Activated T-helper 2 cell treated with anti-CD3 and anti-CD28 coated beads, Interferon-gamma antibody, Interleukin-2, Interleukin-4, amounts not matched to agents 10 μg/mL and 5 μg/mL and 100 μg/mL, durations not matched to agents 14 hours and 24 hours and 36 hours (primary cell): Measurements from ENCODE around the gene PLEKHG3. TPM values are rescaled to one million over a fixed set of nuclear protein-coding genes. Genes with fewer than 3 reads are reported as not detected.
A peak's percentile ranks its signal among the peaks of the same experiment; 100 is the strongest.

Experiments used
- DNase-seq: peaks from one replicate; pipeline ENCODE4 v3.0.0; 2021; ENCODE audit warnings: low spot score
- H3K27ac Mint-ChIP-seq: one replicate; pipeline ENCODE4 v1.8.0; 2021; ENCODE audit warnings: mixed read lengths
- H3K27me3 Mint-ChIP-seq: one replicate; pipeline ENCODE4 v1.8.0; 2021; ENCODE audit warnings: low read depth, mixed read lengths
- H3K36me3 Mint-ChIP-seq: one replicate; pipeline ENCODE4 v1.8.0; 2021; ENCODE audit warnings: low read depth, mixed read lengths
- H3K4me1 Mint-ChIP-seq: one replicate; pipeline ENCODE4 v1.8.0; 2021; ENCODE audit warnings: low read depth, mixed read lengths
- H3K4me3 Mint-ChIP-seq: one replicate; pipeline ENCODE4 v1.8.0; 2021; ENCODE audit warnings: low read depth, mild to moderate bottlenecking, moderate library complexity, mixed read lengths
- H3K9me3 Mint-ChIP-seq: one replicate; pipeline ENCODE4 v1.8.0; 2021; ENCODE audit warnings: mixed read lengths
- intact Hi-C: fragments of 100-400 bp; cut with micrococcal nuclease; formaldehyde crosslinking; loops from one replicate; pipeline ENCODE4 v1.15.1; 2023
- total RNA-seq: library from RNA; stranded (reverse); gene quantifications from 2 replicates; pipeline ENCODE4 v1.2.3, GENCODE V29; 2022

Gene PLEKHG3
- total RNA-seq, 1 donor from 2014 or later: 1.9 TPM

DNA sequence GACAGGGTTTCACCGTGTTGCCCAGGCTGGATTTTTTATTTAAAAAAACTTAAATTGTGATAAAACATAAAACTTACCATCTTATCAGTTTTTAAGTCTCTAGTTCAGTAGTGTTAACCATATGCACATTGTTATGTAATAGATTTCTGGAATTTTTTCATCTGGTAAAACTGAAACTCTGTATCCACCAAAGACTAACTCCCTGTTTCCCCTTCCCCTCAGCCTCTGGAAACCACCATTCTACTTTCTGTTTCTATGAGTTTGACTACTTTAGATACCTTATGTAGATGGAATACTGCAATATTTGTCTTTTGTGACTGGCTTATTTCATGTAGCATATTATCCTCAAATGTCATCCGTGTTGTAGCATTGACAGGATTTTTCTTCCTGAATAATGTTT, 12.8 kb upstream of the PLEKHG3 start:
- no peaks in the 10 kb centered on the region for H3K36me3 Mint-ChIP-seq
- H3K9me3 Mint-ChIP-seq: no peaks in the 10 kb centered on the region
- H3K4me1 Mint-ChIP-seq: peaks cover 16% of the 10 kb centered on the region
- intact Hi-C loops: no loop called here
- no peak for DNase-seq
- no peak overlapping the region for H3K27ac Mint-ChIP-seq
- no peak overlapping the region for H3K4me3 Mint-ChIP-seq
- H3K27me3 Mint-ChIP-seq: peaks cover 35% of the 10 kb centered on the region

DNA sequence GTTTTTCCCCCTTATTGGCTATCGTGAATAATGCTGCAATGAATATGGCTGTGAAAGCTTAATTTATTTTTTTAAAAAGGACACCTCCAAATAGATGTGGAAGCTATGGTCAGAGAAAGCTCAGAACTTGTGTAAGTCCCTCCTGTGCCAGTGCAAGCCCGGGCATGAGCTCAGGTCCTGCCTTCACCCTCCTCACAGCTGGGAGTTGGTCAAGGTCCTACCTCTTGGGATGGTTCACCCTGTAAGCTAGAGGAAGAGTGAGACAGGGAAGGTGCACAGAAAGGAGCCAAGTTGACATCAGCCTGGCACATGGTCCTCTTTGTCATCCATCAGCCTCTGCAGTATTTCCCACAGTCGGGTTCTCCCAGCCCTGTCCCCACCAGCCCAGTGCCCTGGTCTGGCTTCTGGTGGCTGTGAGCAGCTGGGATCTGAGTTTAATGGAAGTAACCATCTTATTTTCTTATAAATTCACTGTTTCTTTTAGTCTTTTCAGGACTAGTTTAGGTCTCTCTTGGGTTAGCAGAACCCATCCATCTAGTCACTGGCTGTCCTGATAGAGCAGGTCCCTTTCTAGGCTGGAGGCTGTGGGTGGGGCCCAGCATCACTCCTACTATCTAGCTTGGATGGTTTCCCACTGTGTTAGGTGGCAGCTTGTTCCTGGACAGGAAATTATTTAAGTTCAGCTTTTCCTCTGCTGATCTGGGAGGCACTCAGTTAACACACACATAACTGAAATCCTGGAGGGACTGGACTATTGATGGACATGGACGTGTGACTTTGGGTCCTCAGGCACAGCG, 11.8 kb upstream of the PLEKHG3 start:
- peaks cover 16% of the 10 kb centered on the region for H3K4me1 Mint-ChIP-seq
- H3K36me3 Mint-ChIP-seq: no peaks in the 10 kb centered on the region
- no peaks in the 10 kb centered on the region for H3K9me3 Mint-ChIP-seq
- H3K4me3 Mint-ChIP-seq: no peak overlapping the region
- H3K27ac Mint-ChIP-seq: no peak overlapping the region
- no peak for DNase-seq
- intact Hi-C loops: no loop called here
- peaks cover 39% of the 10 kb centered on the region for H3K27me3 Mint-ChIP-seq

DNA sequence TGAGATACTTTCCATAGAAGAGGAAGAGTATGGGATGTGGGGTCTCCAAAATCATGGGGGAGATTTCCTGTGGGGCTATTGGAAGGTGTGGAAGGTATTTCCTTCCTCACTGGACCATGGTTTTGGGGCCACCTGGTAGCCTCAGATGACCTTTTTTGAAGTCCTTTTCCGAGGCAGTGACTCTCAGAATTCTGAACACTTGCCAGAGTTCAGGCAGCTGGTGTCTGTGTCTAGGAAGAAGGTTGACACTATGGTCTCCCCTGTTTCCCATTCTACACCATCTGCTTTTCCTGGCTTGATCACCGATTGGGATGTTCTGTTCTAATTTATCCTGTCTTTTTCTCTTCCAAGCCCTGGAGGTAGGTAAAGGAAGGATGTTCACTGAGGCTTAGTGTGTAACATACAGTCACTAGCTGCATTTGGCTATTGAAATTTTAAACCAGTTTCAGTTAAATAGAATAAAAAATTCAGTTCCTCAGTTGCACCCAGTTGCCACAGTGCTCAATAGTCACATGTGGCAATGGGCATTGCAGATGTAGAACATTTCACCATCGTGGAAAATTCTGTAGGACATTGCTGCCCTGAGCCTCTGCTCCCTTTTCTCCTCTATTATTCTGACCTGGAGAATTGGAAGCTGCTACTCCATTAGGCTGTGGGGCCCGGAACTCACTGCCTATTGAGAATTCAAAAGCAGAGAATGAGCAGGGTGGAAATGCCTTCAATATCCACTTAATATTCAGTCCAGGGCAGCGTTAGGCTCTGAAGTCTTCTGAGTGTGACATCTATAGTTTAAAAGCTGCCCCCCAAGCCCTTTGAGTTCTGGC, 11.0 kb upstream of the PLEKHG3 start:
- H3K4me1 Mint-ChIP-seq: peaks cover 19% of the 10 kb centered on the region
- no peak for DNase-seq

DNA sequence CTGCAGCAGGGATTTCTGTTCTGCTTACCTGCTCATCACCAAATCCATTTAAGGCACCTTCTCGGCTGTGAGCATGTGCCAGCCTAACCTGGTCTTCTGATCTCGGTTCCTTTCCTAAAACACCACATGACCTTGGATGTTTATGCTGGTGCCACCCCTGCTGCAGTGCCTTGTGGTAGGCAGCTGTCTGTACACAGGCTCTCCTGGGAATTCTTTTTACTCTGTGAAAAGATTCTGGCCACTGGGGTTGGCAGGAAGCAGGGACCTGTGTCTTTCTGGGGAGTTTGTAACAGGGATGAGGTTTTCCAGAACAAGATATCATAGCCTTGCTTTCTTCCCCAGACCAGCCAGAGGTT, 10.4 kb upstream of the PLEKHG3 start:
- DNase-seq: no peak
- no peak overlapping the region for H3K4me3 Mint-ChIP-seq

More for the DNA sequence above, 11.0 kb upstream of the PLEKHG3 start:
- no peak overlapping the region for H3K27ac Mint-ChIP-seq
- intact Hi-C loops: no loop called here
- H3K27me3 Mint-ChIP-seq: peaks cover 43% of the 10 kb centered on the region
- no peaks in the 10 kb centered on the region for H3K36me3 Mint-ChIP-seq
- no peaks in the 10 kb centered on the region for H3K9me3 Mint-ChIP-seq
- no peak overlapping the region for H3K4me3 Mint-ChIP-seq

DNA sequence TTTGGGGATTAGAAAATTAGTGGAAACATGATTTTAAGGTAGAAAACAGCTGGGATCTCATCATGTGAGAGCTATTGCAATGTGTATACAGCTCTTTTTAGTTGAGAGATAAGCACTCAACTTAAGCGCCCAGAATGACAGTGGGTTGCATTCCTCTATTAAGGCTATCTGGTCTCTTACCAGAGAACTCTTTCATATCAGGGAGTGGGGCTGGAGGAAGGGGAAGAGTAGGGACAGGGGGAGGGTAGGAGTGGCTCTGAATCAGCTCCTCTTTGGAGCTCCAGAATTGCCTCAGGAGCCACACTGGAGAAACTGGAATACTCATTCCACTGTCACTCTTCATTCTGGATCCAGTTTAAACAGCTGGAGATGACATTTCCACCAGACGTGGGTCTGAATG, 9.2 kb upstream of the PLEKHG3 start:
- no peaks in the 10 kb centered on the region for H3K9me3 Mint-ChIP-seq
- H3K4me3 Mint-ChIP-seq: no peak overlapping the region
- peaks cover 17% of the 10 kb centered on the region for H3K4me1 Mint-ChIP-seq
- DNase-seq: no peak
- no peaks in the 10 kb centered on the region for H3K36me3 Mint-ChIP-seq
- H3K27me3 Mint-ChIP-seq: peaks cover 37% of the 10 kb centered on the region
- H3K27ac Mint-ChIP-seq: no peak overlapping the region
- intact Hi-C loops: no loop called here

More for the DNA sequence above, 10.4 kb upstream of the PLEKHG3 start:
- Mint-ChIP-seq H3K9me3 (no peaks in the 10 kb centered on the region), H3K27me3 (peaks cover 41% of the 10 kb centered on the region), H3K27ac (no peak overlapping the region), H3K36me3 (no peaks in the 10 kb centered on the region), H3K4me1 (peaks cover 18% of the 10 kb centered on the region)
- intact Hi-C loops: no loop called here

DNA sequence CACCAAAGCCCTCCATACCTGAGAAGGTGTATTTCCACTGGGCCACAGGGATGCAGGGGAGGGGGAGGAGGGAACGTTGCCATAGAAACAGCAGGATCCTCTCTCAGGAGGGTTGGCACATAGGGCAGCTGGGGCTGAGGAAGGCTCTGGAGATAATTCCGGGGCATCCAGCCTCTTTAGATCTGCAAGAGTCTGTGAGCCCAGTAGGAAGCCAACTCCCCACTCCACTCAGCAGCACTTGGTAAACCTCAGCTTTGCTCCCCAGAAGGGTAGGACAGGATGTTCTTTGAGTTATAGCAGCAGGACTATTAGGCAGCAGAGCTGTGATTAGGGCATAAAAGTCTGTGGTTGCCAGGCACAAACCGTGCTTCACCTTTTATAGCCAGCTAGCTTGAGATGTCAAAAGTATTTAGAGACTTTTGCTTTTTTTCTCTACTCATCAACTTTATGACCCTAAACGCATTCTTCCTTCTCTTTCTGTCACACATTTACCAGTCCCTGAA, 7.8 kb upstream of the PLEKHG3 start:
- peaks cover 19% of the 10 kb centered on the region for H3K4me1 Mint-ChIP-seq
- peaks cover 44% of the 10 kb centered on the region for H3K27me3 Mint-ChIP-seq
- H3K27ac Mint-ChIP-seq: no peak overlapping the region

DNA sequence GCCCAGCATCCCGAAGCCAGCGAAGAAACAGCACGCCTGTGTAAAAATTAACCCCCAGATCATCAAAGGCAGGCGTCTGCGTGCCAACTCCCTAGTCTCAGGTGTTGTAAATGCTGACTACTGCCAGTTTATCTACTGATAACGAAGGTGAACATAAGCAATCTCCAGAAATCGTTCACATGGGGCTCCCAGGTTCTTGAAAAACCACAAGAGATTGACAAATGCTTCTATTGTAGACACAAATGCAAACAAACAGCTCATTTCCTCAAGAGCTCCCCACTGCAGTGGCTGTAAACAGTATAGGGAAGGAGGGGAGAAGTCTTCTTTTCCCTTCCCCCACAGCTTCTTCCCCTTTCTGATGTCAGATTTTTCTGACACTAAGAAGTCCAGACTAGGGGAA, 5.3 kb upstream of the PLEKHG3 start:
- Mint-ChIP-seq H3K4me1 (peaks cover 30% of the 10 kb centered on the region), H3K9me3 (no peaks in the 10 kb centered on the region), H3K4me3 (no peak overlapping the region), H3K36me3 (no peaks in the 10 kb centered on the region), H3K27ac (no peak overlapping the region), H3K27me3 (peaks cover 54% of the 10 kb centered on the region)
- intact Hi-C loops: no loop called here
- peak; percentile 22 for DNase-seq

More for the DNA sequence above, 7.8 kb upstream of the PLEKHG3 start:
- intact Hi-C loops: no loop called here
- Mint-ChIP-seq H3K9me3 (no peaks in the 10 kb centered on the region), H3K36me3 (no peaks in the 10 kb centered on the region), H3K4me3 (no peak overlapping the region)
- no peak for DNase-seq

DNA sequence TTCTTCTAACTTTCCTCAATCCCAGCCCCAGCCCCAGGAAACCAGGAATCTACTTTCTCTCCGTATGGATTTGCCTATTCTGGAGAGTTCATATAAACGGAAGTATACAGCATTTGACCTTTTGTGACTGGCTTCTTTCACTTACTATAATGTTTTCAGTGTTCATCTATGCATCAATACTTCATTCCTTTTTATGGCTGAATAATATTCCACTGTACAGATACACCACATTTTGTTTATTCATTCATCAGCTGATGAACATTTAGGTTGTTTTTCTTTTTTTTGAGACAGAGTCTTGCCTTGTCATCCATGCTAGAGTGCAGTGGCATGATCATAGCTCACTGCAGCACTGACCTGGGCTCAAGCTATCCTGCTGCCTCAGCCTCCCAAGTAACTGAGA, 3.9 kb upstream of the PLEKHG3 start:
- Mint-ChIP-seq H3K4me1 (peaks cover 31% of the 10 kb centered on the region), H3K36me3 (no peaks in the 10 kb centered on the region), H3K4me3 (no peak overlapping the region), H3K9me3 (no peaks in the 10 kb centered on the region), H3K27me3 (peaks cover 53% of the 10 kb centered on the region), H3K27ac (no peak overlapping the region)
- intact Hi-C loops: loop anchor here (5.0 kb wide), 1 partner anchor 158 kb away; the partner anchor contains the start of gene HSPA2
- no peak for DNase-seq

DNA sequence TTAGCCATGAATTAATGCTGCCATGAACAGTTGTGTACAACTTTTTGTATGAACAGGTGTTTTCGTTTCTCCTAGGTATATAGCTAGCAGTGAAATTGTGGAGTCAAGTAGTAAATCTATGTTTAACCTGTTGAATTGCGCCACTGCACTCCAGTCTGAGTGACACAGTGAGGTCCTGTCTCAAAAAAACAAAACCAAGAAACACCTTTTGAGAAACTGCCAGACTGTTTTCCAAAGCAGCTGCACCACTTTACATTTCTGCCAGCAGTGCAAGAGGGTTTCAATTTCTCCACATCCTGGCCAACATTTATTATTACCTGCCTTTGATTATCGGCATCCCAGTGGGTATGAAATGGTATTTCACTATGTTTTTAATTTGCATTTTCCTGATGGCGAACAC, 3.3 kb upstream of the PLEKHG3 start:
- Mint-ChIP-seq H3K4me1 (peaks cover 35% of the 10 kb centered on the region), H3K27ac (no peak overlapping the region), H3K27me3 (peaks cover 56% of the 10 kb centered on the region)

DNA sequence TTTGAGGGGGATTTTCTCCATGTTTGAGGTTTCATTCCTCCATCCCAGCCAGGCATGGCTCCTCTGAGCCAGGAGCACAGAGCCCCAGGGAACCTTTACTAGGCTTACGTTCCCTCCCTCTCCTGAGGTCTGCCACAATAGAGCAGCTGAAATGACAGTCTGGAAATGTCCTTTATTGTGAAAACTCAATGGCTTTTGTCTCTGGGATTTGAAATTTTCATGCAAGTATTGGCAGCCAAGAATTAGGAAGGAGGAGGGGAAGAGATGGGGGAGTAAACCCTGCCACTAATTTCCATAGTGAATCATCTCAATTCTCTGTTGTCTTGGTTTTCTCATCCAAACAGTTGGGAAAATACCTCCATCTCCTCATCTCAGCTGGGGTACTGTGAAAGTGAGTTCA, 2.6 kb upstream of the PLEKHG3 start:
- intact Hi-C loops: loop anchor here (5.0 kb wide), 1 partner anchor 159 kb away; the partner anchor contains the start of gene HSPA2
- Mint-ChIP-seq H3K36me3 (no peaks in the 10 kb centered on the region), H3K4me3 (no peak overlapping the region), H3K4me1 (peaks cover 37% of the 10 kb centered on the region), H3K27me3 (peaks cover 59% of the 10 kb centered on the region), H3K9me3 (no peaks in the 10 kb centered on the region), H3K27ac (no peak overlapping the region)
- DNase-seq: no peak

More for the DNA sequence above, 3.3 kb upstream of the PLEKHG3 start:
- H3K9me3 Mint-ChIP-seq: no peaks in the 10 kb centered on the region
- no peaks in the 10 kb centered on the region for H3K36me3 Mint-ChIP-seq
- intact Hi-C loops: loop anchor here (5.0 kb wide), 1 partner anchor 159 kb away; the partner anchor contains the start of gene HSPA2
- no peak overlapping the region for H3K4me3 Mint-ChIP-seq
- no peak for DNase-seq

DNA sequence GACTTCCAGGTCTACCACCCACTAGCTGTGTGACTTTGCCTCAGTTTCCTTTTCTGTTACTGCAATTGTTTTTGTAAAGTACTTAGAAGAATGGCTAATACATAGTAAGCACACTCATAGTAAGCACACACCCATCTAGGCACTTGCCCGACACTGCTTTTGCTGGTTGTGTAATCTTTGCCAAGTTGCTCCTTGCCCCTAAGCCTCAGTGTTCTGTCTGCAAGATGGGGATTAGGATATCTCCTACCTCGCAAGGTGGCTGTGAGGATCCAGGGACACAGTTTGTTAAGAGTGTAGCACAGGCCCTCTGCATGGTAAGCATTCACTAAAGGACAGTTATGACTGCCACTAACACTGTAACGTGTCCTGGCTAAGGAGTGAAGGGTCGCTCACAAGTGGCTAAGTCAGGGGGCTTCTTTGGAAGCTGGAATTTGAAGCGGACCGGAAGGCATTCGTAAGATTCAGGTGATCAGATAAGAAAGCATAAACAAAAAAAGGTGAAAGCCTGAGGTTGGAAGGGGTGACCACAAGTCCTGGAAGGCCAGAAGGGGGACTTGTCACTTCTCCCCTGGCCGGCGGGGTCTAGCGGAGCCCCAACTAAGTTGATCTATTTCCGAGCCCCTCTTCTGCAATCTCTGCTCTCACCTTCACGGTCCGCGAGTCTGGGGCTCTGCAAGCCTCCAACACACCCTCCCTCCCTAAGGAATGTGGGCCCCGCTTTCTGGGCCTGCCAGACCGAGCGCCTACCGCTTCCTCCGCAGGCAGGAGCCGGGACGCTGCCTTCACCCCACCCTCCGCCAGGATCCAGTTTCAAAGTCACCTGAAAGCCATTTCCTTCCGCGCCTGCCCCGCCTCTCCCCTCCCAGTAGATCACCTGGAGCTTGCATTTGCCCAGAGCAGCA, 1.5 kb upstream of the PLEKHG3 start:
- no peak overlapping the region for H3K4me3 Mint-ChIP-seq
- no peak for DNase-seq
- peaks cover 42% of the 10 kb centered on the region for H3K4me1 Mint-ChIP-seq
- H3K36me3 Mint-ChIP-seq: no peaks in the 10 kb centered on the region
- intact Hi-C loops: loop anchor here (5.0 kb wide), 1 partner anchor 160 kb away; the partner anchor contains the start of gene HSPA2
- no peaks in the 10 kb centered on the region for H3K9me3 Mint-ChIP-seq
- H3K27me3 Mint-ChIP-seq: peaks cover 61% of the 10 kb centered on the region
- H3K27ac Mint-ChIP-seq: no peak overlapping the region
